Fibroblast of peridontal ligament (primary cell): ENCODE measurements around the gene POLK.

Experiments used
- DNase-seq: peaks from one replicate; pipeline ENCODE4 v3.0.0-alpha.2; 2010; ENCODE audit errors: extremely low read depth

Gene POLK

GRCh38 chr5:75510417-75510835 lies 1.3 kb upstream of the POLK start:
- DNase-seq: peak; percentile 38

- peak; percentile 31 for DNase-seq
Observed at GRCh38 chr5:75510836-75511434, 756 bp upstream of the POLK start.

DNA sequence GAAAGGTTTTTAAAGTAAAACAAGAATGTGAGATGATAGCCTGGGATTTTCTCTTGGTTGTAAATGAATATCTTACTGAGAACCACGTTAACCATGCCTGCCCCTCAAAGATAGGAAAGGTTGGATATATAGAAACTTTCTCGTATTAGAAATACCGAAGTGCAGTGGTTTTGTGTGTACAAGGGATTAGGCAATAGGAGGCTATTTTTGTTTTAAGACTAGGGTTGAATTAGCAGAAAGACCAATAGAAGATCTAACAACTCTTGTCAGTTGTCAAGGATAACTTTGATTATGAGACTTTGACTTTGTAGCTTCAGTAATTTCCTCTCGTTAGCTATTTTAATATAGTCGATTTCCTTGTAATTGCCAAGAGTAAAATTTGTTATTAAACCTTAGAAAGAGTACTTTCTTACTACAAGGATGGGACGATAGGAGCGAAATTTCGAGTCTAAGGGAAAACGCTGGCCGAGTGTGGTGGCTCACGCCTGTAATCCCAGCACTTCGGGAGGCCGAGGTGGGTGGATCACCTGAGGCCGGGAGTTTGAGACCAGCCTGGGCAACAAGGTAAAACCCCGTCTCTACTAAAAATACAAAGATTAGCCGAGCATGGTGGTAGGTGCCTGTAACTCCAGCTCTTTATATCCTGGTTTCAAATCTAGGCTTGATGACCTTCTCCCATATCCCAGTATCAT lies 838 bp downstream of the POLK start:
- DNase-seq: no peak

- DNase-seq: no peak
Observed at GRCh38 chr5:75513841-75514240, 2.1 kb downstream of the POLK start.

- no peak for DNase-seq
Observed at GRCh38 chr5:75514323-75514722, 2.6 kb downstream of the POLK start.

DNA sequence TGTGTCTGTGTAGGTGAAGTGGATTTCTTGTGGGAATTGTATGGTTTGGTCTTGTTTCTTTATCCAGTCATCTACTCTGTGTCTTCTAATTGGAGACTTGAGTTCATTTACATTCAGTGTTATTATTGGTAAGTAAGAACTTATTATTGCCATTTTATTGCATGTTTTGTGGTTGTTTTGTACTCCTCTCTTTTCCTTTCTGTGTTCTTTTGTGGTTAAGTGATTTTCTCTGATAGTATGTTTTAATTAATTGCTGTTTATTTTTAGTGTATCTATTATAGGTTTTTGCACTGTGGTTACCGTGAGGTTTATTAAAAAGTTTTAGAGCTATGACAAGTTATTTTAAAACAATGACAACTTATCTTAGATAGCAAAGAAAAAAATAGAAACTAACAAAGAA lies 8.1 kb downstream of the POLK start:
- DNase-seq: no peak

- no peak for DNase-seq
Observed at GRCh38 chr5:75521195-75521594, 9.5 kb downstream of the POLK start.

DNA sequence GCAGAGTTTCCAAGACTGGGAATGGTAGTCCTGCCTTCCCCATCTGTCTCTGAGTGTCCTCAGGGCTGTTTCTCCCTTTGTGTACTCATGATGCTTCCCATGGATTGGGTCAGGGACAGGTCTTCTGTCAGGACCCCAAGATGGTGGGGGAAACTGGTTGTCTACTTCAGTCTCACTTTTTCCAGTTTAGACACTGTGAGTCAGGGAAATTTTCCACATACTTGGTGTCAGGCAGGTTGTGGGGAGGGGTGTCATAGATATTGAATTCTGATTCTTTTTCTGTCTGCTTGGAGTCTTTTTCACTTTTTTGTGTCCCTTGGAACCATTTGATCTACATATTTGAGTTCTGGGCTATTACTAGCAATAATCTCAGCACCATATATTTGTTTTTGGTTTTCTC lies 10.3 kb downstream of the POLK start:
- no peak for DNase-seq

- DNase-seq: no peak
Observed at GRCh38 chr5:75522542-75522941, 10.9 kb downstream of the POLK start.

DNA sequence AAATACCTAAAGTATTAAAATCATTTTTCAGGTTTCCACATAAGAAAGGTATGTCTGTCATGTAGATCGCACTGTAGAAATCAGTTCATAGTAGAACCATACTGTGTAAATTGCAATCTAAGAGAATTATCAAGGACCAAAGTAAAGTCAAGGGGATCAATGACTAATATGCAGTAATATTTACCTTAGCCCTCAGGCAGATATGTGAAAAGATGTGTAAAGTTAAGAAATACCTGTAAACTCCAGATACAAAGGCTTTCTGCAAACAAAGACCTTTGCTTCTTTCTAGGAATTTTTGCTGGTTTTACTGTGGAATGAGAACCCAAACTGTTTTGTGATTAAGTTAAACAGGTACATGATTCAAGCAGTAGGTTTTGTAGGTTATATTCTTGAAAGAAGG lies 11.6 kb downstream of the POLK start:
- DNase-seq: no peak

DNA sequence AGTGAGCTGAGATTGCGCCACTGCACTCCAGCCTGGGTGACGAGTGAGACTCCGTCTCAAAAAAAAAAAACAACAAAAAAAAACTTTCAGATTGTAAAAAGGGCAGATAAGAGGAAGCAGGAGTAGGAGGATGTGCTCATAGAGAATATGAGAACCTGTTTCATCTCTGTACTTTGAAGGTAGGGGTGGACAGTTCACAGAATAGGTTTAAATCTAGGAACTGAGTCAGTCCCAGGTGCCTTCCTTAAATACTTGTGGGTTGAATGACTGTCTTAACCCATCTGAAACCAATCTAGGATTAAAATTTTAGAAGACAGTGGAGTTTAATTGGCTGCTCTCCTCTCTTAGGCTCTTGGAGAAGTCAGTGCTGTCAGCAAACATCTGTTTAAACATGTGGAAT lies 12.4 kb downstream of the POLK start:
- DNase-seq: no peak

- DNase-seq: no peak
Observed at GRCh38 chr5:75524591-75524990, 12.9 kb downstream of the POLK start.

- DNase-seq: no peak
Observed at GRCh38 chr5:75525344-75525743, 13.7 kb downstream of the POLK start.

DNA sequence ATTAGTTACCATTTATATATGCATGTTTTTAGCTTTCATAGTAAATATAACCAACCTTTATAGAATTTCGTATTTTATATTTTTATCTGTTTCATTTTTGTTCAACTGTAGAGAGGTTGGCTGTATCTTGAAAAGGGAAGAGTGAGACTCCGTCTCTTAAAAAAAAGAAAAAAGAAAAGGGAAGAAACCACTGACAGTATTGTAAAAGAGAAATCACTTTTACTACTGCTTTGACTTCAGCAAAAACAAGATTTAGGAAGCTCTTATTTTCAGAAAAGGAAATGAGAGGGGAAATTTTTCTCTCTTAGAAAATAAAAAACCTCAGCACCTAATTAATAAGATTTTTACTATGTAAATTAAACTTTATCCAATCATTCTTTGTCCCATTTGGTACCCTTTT lies 14.4 kb downstream of the POLK start:
- DNase-seq: no peak

- DNase-seq: no peak
Observed at GRCh38 chr5:75529185-75529584, 17.5 kb downstream of the POLK start.

DNA sequence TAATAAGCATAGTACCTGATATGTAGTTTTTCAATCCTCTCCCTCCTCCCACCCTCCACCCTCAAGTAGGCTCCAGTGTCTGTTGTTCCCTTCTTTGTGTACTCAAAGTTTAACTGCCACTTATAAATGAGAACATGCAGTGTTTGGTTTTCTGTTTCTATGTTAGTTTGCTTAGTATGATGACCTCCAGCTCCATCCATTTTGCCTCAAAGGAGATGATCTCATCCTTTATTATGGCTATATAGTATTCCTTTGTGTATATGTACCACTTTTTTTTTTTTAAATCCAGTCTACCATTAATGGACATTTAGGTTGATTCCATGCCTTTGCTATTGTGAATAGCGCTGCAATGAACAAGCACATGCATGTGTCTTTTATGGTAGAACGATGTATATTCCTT lies 20.5 kb downstream of the POLK start:
- DNase-seq: no peak

DNA sequence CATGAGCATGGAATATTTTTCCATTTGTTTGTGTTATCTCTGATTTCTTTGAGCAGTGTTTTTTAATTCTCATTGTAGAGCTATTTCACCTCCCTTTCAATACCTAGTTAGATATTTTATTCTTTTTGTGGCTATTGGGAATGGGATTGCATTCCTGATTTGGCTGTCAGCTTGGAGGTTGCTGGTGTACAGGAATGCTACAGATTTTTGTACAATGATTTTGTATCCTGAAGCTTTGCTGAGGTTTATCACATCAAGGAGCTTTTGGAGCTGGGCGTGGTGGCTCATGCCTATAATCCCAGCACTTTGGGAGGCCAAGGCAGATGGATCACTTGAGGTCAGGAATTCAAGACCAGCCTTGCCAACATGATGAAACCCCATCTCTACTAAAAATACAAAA lies 22.0 kb downstream of the POLK start:
- DNase-seq: peak; percentile 57

DNA sequence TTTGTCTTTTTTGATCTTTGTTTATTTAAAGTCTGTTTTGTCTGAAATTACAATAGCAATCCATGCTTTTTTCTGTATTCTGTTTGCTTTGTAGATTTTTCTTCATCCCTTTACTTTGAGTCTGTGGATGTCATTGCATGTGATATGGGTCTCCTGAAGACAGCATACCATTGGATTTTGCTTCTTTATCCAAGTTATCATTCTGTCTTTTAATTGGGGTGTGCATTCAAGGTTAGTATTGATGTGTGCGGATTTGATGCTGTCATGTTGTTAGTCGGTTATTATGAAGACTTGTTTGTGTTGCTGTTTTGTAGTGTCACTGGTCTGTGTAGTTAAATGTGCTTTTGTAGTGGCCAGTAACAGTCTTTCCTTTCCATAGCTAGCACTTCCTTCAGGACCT lies 23.0 kb downstream of the POLK start:
- no peak for DNase-seq

- no peak for DNase-seq
Observed at GRCh38 chr5:75536147-75536546, 24.5 kb downstream of the POLK start.

- no peak for DNase-seq
Observed at GRCh38 chr5:75536694-75537360, 25.1 kb downstream of the POLK start.

GRCh38 chr5:75538211-75538610 lies 26.5 kb downstream of the POLK start:
- peak; percentile 65 for DNase-seq

GRCh38 chr5:75545131-75545530 lies 33.4 kb downstream of the POLK start:
- DNase-seq: no peak

- no peak for DNase-seq
Observed at GRCh38 chr5:75546830-75547229, 35.1 kb downstream of the POLK start.
